ENCODE data around the gene STYXL2. TPM values are rescaled to one million over a fixed set of nuclear protein-coding genes. Genes with fewer than 3 reads are reported as not detected.

The STYXL2 gene
- total and polyA plus RNA-seq, 2 of the 8 experiments (the other 6 are each of a cell fraction or from before 2014, with no cell fraction given): 0.09 to 0.22 TPM

DNA sequence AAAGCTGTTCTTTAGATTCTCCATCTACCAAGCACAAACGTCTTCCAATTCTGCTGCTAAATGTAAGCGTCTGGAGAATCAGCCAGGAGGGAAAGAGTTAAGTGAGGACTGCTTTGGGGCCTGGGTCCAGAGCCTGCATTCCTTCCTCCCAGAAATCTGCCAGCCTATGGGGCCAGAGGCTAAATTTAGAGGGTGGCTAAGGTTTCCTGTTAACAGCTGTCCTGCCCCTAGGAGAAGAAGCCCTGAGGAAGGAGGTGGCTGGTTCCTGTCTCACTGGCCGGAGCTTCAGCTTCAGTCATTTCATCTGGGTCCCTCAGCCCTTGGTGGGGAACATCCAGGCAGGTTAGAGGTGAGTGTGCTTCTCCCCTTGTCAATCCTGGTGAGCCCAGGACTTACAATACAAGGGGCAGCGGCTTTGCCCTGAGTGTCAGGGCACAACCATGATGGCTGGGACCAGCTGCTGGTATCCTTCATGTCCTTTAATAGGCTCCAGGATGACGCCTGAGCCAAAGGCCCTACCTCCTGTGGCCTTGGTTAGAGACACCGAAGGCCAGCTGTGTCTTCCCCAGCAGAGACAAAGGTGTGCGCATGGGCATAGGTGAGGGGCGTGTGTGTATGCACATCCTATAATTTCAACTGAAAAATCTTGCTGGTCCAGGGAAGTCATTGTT is at the start of gene STYXL2 (continued):
- TF ChIP-seq NRF1 (IDR thresholded peaks at IDR 0.05; ENCODE audit: low read depth, low read length) (no peak), TAF1 (IDR thresholded peaks at IDR 0.05; ENCODE audit: low read depth, low read length) (no peak), ZNF274 (IDR thresholded peaks at IDR 0.05; ENCODE audit: borderline replicate concordance, extremely low read depth, low read length) (no peak), RXRA (IDR thresholded peaks at IDR 0.05; ENCODE audit: insufficient read depth, low read depth, low read length) (no peak), CBX8 (IDR thresholded peaks at IDR 0.05; ENCODE audit: borderline replicate concordance, low read depth, low read length) (no peak), TEAD4 (IDR thresholded peaks at IDR 0.05; ENCODE audit: low read depth, low read length) (no peak), CEBPB (IDR thresholded peaks at IDR 0.05; ENCODE audit: low read depth, low read length) (no peak), FOSL1 (IDR thresholded peaks at IDR 0.05; ENCODE audit: insufficient read depth, low read depth, low read length) (no peak)
